SK-N-SH treated with all-trans-retinoic acid at 6 μM for 48 hours (cell line): ENCODE results near the gene PTGES.
A peak's percentile ranks its signal among the peaks of the same experiment; 100 is the strongest.

Experiments used
- ATAC-seq: fragments of 200-7000 bp; cut with Tn5 transposase; 3 replicates; pipeline ENCODE4 v1.9.1; 2020; ENCODE audit warnings: mild to moderate bottlenecking, moderate library complexity
- ARNTL ChIP-seq: fragments of 450-650 bp; formaldehyde crosslinking; IDR thresholded peaks from 2 replicates; pipeline ENCODE4 v1.5.0; 2020; ENCODE audit warnings: low read depth, mild to moderate bottlenecking, moderate library complexity, borderline replicate concordance
- BACH2 ChIP-seq: fragments of 250-450 bp; sonication (Bioruptor Pico); IDR thresholded peaks from 2 replicates; pipeline ENCODE4 v1.9.0; 2021; ENCODE audit warnings: mild to moderate bottlenecking, borderline replicate concordance
- CSDC2 ChIP-seq: fragments of 250-450 bp; sonication (Bioruptor Pico); IDR thresholded peaks from 2 replicates; pipeline ENCODE4 v1.5.0; 2020; ENCODE audit warnings: mild to moderate bottlenecking, moderate library complexity
- GLIS3 ChIP-seq: fragments of 250-450 bp; sonication (Bioruptor Pico); IDR thresholded peaks from 2 replicates; pipeline ENCODE4 v1.5.0; 2020; ENCODE audit warnings: mild to moderate bottlenecking, moderate library complexity
- ISL1 ChIP-seq: fragments of 250-450 bp; sonication (Bioruptor Pico); IDR thresholded peaks from 2 replicates; pipeline ENCODE4 v2.1.2; 2022; ENCODE audit warnings: mild to moderate bottlenecking, moderate library complexity
- OSR1 ChIP-seq: fragments of 250-450 bp; sonication (Bioruptor Pico); IDR thresholded peaks from 2 replicates; pipeline ENCODE4 v1.8.0; 2022; ENCODE audit warnings: moderate library complexity, mild to moderate bottlenecking, inconsistent platforms
- RARB ChIP-seq: fragments of 250-450 bp; sonication (Bioruptor Pico); IDR thresholded peaks from 2 replicates; pipeline ENCODE4 v1.8.0; 2021; ENCODE audit warnings: mild to moderate bottlenecking, moderate library complexity
- SNAI2 ChIP-seq: fragments of 250-450 bp; sonication (Bioruptor Pico); IDR thresholded peaks from 2 replicates; pipeline ENCODE4 v1.5.0; 2020; ENCODE audit warnings: mild to moderate bottlenecking, moderate library complexity
- TCF4 ChIP-seq: fragments of 250-450 bp; sonication (Bioruptor Pico); IDR thresholded peaks from 2 replicates; pipeline ENCODE4 v1.8.0; 2021; ENCODE audit warnings: mild to moderate bottlenecking, moderate library complexity, borderline replicate concordance
- TSHZ2 ChIP-seq: fragments of 250-450 bp; sonication (Bioruptor Pico); IDR thresholded peaks from 2 replicates; pipeline ENCODE4 v1.5.0; 2020; ENCODE audit warnings: mild to moderate bottlenecking, moderate library complexity
- ZC3H10 ChIP-seq: fragments of 250-450 bp; sonication (Bioruptor Pico); IDR thresholded peaks from 2 replicates; pipeline ENCODE4 v1.5.1; 2021; ENCODE audit warnings: mild to moderate bottlenecking, moderate library complexity
- ZFP3 ChIP-seq: fragments of 250-450 bp; sonication (Bioruptor Pico); IDR thresholded peaks from 2 replicates; pipeline ENCODE4 v1.5.0; 2020; ENCODE audit warnings: mild to moderate bottlenecking, moderate library complexity
- ZFP30 ChIP-seq: fragments of 450-650 bp; formaldehyde crosslinking; IDR thresholded peaks from 2 replicates; pipeline ENCODE4 v1.5.0; 2022; ENCODE audit warnings: mild to moderate bottlenecking, moderate library complexity
- ZNF565 ChIP-seq: fragments of 450-650 bp; formaldehyde crosslinking; conservative IDR thresholded peaks from 2 replicates; pipeline ENCODE4 v1.5.0; 2020; ENCODE audit warnings: low read depth, mild to moderate bottlenecking, moderate library complexity
- ZNF70 ChIP-seq: fragments of 450-650 bp; formaldehyde crosslinking; IDR thresholded peaks from 2 replicates; pipeline ENCODE4 v1.5.0; 2020; ENCODE audit warnings: mild to moderate bottlenecking, moderate library complexity
- ZNF8 ChIP-seq: fragments of 450-650 bp; formaldehyde crosslinking; IDR thresholded peaks from 2 replicates; pipeline ENCODE4 v1.5.0; 2020; ENCODE audit warnings: mild to moderate bottlenecking, moderate library complexity
- TF ChIP-seq, protein P1 (sequence below): fragments of 250-450 bp; sonication (Bioruptor Pico); IDR thresholded peaks from 2 replicates; pipeline ENCODE4 v1.8.0; 2021; ENCODE audit warnings: low read depth, mild to moderate bottlenecking, moderate library complexity, borderline replicate concordance
- TF ChIP-seq, protein P2 (sequence below): fragments of 250-450 bp; sonication (Bioruptor Pico); IDR thresholded peaks from 2 replicates; pipeline ENCODE4 v1.5.1; 2020; ENCODE audit warnings: low read depth, mild to moderate bottlenecking, moderate library complexity
- TF ChIP-seq, protein P3 (sequence below): fragments of 250-450 bp; sonication (Bioruptor Pico); IDR thresholded peaks from 2 replicates; pipeline ENCODE4 v1.8.0; 2020; ENCODE audit warnings: mild to moderate bottlenecking, moderate library complexity, borderline replicate concordance

The PTGES gene

GRCh38 chr9:129777769-129778130, 24.9 kb upstream of the PTGES start:
- TF ChIP-seq OSR1 (no peak), GLIS3 (CRISPR knock-in tag) (no peak), ZNF70 (CRISPR knock-in tag) (no peak), RARB (no peak)
- TF ChIP-seq, protein P1, sequence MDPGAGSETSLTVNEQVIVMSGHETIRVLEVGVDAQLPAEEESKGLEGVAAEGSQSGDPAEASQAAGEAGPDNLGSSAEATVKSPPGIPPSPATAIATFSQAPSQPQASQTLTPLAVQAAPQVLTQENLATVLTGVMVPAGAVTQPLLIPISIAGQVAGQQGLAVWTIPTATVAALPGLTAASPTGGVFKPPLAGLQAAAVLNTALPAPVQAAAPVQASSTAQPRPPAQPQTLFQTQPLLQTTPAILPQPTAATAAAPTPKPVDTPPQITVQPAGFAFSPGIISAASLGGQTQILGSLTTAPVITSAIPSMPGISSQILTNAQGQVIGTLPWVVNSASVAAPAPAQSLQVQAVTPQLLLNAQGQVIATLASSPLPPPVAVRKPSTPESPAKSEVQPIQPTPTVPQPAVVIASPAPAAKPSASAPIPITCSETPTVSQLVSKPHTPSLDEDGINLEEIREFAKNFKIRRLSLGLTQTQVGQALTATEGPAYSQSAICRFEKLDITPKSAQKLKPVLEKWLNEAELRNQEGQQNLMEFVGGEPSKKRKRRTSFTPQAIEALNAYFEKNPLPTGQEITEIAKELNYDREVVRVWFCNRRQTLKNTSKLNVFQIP (CRISPR knock-in tag): no peak
- TF ChIP-seq, protein P2, sequence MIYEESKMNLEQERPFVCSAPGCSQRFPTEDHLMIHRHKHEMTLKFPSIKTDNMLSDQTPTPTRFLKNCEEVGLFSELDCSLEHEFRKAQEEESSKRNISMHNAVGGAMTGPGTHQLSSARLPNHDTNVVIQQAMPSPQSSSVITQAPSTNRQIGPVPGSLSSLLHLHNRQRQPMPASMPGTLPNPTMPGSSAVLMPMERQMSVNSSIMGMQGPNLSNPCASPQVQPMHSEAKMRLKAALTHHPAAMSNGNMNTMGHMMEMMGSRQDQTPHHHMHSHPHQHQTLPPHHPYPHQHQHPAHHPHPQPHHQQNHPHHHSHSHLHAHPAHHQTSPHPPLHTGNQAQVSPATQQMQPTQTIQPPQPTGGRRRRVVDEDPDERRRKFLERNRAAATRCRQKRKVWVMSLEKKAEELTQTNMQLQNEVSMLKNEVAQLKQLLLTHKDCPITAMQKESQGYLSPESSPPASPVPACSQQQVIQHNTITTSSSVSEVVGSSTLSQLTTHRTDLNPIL (CRISPR knock-in tag): no peak
- TF ChIP-seq, protein P3, sequence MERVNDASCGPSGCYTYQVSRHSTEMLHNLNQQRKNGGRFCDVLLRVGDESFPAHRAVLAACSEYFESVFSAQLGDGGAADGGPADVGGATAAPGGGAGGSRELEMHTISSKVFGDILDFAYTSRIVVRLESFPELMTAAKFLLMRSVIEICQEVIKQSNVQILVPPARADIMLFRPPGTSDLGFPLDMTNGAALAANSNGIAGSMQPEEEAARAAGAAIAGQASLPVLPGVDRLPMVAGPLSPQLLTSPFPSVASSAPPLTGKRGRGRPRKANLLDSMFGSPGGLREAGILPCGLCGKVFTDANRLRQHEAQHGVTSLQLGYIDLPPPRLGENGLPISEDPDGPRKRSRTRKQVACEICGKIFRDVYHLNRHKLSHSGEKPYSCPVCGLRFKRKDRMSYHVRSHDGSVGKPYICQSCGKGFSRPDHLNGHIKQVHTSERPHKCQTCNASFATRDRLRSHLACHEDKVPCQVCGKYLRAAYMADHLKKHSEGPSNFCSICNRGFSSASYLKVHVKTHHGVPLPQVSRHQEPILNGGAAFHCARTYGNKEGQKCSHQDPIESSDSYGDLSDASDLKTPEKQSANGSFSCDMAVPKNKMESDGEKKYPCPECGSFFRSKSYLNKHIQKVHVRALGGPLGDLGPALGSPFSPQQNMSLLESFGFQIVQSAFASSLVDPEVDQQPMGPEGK (CRISPR knock-in tag): no peak
- ATAC-seq: no peak

DNA sequence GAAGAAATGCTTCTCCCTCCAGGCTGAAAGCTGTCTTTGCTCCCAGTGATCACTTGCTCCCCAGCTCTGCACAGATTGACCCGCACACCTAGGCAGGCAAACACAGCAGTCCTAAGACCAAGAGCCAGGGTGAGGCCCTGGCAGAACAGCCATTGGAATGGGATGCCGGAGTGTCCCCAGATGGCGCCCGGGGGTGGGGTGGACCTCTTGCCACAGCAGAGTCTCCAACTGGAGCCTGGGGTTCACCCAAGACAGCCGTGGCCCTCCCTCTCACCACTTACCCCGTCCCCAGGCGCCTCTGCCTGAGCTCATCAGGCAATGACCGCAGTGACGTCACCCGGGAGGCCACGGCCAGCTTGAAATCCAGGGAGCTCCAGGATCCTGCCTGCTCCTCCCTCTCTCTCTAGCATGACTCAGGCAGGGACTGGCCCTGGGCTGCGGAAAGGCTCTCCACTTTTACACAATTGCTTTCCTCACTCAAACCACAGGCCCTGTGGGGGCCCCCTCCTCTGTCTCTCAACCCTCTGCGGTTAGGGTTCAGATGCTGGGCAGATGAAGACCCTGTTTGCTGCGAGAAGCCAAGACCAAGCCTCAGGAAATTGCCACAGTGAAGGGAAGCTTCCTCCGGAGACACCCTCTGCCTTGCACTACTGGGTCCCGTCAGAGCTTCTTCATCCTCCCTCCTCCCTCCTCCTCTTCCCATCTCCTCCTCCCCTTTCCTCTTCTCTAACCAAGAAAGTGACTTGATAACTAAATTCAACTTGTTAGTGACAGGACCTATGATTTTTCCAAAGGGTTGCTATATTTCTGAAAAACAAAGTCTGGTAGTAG, 24.3 kb upstream of the PTGES start:
- ATAC-seq: peak; percentile 99

DNA sequence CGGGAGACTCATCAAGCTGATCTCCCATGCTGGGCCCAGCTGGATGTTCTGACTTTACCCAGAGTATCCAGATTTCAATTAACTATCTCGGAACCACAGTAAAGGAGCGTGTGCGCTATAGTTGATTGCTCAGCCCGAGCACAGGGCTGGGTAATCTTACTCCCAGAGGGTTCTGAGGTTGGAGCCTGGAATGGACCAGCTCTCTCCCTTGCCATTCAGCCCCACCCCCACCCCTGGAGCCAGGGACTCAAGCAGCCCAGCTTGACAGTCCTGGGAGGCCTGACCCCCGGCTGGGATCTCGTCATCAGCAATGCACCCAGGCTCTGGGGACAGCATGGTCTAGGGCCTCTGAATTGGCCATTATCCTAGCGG, 23.7 kb upstream of the PTGES start:
- ATAC-seq: no peak; the same call in 2 of the 3 replicates
- TF ChIP-seq BACH2 (CRISPR knock-in tag) (no peak), ZNF70 (CRISPR knock-in tag) (no peak), ZC3H10 (CRISPR knock-in tag) (no peak), SNAI2 (CRISPR knock-in tag) (no peak), TCF4 (CRISPR knock-in tag) (no peak), TSHZ2 (CRISPR knock-in tag) (no peak), OSR1 (no peak), ZNF8 (CRISPR knock-in tag) (no peak), GLIS3 (CRISPR knock-in tag) (no peak), ISL1 (no peak), ZFP30 (CRISPR knock-in tag) (no peak), ARNTL (CRISPR knock-in tag) (no peak), RARB (no peak), ZNF565 (CRISPR knock-in tag) (no peak), CSDC2 (CRISPR knock-in tag) (no peak), ZFP3 (no peak)
- TF ChIP-seq, protein P3 (CRISPR knock-in tag): no peak
- TF ChIP-seq, protein P1 (CRISPR knock-in tag): no peak
- TF ChIP-seq, protein P2 (CRISPR knock-in tag): no peak

More for the DNA sequence above, 24.3 kb upstream of the PTGES start:
- no peak for TF ChIP-seq ISL1
- no peak for TF ChIP-seq OSR1
- TF ChIP-seq, protein P3 (CRISPR knock-in tag): 0 out of 2 replicates have a peak, but pooled peaks have one; percentile 24
- no peak for TF ChIP-seq ZC3H10 (CRISPR knock-in tag)
- TF ChIP-seq GLIS3 (CRISPR knock-in tag): no peak
- no peak for TF ChIP-seq BACH2 (CRISPR knock-in tag)
